SU-DHL-6 (cell line): ENCODE measurements around the gene SNRPD1.

ENCODE experiments used
- EZH2phosphoT487 ChIP-seq: fragments of 200-600 bp; sonication (generic), shearing (Covaris generic); conservative IDR thresholded peaks from 2 replicates; pipeline ENCODE4 v1.6.1; 2018; ENCODE audit warnings: mild to moderate bottlenecking, antibody characterized with exemption, low read length, moderate library complexity, mixed read lengths
- TF ChIP-seq, protein P1 (sequence below): fragments of 200-600 bp; sonication (generic); IDR thresholded peaks from one replicate; pipeline ENCODE4 v1.5.1; 2017; ENCODE audit warnings: antibody characterized with exemption, mild to moderate bottlenecking, low read length, moderate library complexity; ENCODE audit not compliant: insufficient read depth, poor library complexity, severe bottlenecking

- TF ChIP-seq, protein P1, sequence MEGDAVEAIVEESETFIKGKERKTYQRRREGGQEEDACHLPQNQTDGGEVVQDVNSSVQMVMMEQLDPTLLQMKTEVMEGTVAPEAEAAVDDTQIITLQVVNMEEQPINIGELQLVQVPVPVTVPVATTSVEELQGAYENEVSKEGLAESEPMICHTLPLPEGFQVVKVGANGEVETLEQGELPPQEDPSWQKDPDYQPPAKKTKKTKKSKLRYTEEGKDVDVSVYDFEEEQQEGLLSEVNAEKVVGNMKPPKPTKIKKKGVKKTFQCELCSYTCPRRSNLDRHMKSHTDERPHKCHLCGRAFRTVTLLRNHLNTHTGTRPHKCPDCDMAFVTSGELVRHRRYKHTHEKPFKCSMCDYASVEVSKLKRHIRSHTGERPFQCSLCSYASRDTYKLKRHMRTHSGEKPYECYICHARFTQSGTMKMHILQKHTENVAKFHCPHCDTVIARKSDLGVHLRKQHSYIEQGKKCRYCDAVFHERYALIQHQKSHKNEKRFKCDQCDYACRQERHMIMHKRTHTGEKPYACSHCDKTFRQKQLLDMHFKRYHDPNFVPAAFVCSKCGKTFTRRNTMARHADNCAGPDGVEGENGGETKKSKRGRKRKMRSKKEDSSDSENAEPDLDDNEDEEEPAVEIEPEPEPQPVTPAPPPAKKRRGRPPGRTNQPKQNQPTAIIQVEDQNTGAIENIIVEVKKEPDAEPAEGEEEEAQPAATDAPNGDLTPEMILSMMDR = no peak
- TF ChIP-seq EZH2phosphoT487 = no peak
These were observed 26.7 kb downstream of the SNRPD1 start for GRCh38 chr18:21638822-21639221.
